Ramos (cell line): ENCODE measurements around the gene FRYL.
"Not testable (repeated sequence)": the region's sequence is repeated elsewhere in the genome, so short reads cannot be mapped to it uniquely, and the experiment has no call there.

ENCODE experiments used
- in situ Hi-C: fragments of 300-500 bp; cut with MboI; formaldehyde crosslinking; loops from one replicate; pipeline ENCODE4 v1.14.3; 2022; ENCODE audit warnings: low sequenced_read_pairs; ENCODE audit not compliant: unreplicated experiment

The FRYL gene

GRCh38 chr4:48787056-48787455, 7.0 kb upstream of the FRYL start:
- in situ Hi-C loops, result no loop called here

GRCh38 chr4:48786549-48786948, 6.5 kb upstream of the FRYL start:
- in situ Hi-C loops, result no loop called here

- in situ Hi-C loops, result no loop called here
These were observed 5.2 kb upstream of the FRYL start for GRCh38 chr4:48785302-48785701.

DNA sequence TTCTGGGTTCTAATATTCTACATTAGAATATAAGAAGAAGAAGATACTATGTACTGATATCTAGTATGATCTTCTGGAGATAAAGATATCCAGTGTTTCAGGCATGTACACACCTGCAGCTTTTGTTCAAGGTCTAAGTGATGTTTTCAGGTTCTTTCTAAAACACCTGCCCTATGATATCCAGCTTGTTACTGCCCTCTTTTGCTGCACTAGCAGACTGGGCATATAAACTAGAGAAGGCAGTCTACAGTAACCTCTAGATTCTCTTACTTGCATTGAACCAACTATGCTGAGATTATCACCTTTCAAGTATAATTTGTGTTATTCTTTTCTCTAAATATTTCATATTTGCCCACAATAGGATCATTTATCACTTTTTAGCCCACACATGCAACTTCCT, 1.9 kb upstream of the FRYL start:
- in situ Hi-C loops, result no loop called here

GRCh38 chr4:48780865-48781214, 761 bp upstream of the FRYL start:
- in situ Hi-C loops, result no loop called here

DNA sequence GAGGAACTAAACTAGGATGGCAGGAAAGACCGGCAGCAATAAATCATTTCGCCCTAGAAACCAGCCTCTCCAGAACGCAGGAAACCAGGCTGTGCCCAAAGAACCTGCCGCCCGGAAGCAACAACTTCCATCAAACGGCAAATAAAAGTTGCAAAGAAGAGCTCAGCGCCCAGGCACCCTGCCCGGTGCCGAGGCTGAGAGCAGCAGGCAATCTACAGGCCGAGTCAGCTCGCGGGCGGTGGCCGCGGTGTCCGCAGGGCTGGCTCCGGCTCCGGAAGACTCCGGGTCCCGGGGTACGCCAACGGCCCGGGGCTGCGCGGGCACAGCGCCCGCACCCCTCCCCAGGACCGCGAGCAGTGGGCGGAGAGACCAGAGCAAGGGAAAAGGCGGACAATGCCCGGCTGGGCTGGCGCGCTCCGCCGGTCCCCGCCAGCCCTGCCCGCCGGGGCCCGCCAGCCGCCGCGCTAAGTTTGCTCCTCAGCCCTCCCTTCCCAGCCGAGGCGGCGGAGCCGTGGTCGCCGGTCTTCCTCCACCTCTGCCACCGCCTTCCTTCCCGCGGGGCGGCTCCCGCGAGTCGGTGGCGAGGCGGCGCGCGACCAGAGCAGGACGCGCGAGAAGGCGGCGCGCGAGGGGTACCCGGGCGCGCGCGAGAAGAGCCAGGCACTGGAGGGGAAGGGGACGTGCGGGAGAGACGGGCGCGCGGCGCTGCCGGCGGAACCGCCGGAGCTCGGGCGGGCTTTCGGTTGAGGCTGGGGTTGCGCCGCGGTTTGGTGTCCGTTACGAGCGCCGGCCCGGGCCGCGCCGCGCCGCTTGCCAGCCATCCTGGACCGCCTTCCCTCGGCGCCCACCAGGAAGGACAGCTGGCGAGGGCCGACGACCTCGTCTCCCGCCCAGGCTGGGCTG, 733 bp downstream of the FRYL start:
- in situ Hi-C loops, result no loop called here

GRCh38 chr4:48778431-48779094, 1.5 kb downstream of the FRYL start:
- in situ Hi-C loops, result no loop called here

GRCh38 chr4:48777739-48778138, 2.3 kb downstream of the FRYL start:
- in situ Hi-C loops, result no loop called here

DNA sequence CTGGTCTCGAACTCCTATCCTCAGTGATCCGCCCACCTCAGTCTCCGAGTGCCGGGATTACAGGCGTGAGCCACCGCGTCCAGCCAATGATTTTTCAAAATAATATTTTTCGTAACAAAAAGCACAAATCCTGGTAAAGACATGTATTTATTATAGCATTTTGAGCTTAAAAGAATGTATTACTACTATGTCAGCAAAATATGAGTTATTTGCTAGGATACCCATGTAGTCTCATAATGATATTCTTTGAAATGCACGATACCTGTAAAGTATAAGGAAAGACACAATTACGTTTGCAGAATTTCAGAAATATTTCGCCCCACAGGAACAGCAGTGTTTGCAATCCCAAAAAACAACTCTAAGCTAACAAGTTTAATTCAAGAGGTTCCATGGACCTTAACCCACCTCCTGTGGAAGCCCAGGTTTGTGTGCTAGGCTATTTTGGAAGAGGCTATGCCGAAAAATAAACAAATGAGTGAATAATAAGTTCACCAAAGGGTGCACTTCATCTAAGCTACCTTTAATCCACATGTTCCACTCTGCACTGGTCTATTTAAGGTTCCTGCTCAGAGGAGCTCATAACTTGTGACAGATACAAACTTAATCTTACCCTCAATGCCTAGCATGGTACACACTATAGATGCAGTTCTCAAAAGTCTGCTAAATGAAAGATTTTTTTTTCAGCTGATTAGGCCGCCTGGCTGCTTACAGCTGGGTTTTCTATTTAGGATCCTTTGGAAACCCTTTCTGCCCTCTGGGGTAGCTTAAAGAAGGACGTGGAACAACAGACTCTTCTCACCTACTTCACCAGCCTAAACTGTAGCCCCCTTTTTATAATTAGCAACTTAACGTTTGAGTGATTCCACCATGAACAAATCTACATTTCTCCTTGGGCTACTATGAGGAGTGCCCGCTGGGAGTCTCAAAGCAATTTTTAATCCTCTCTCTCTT, 5.0 kb downstream of the FRYL start:
- in situ Hi-C loops, result no loop called here

DNA sequence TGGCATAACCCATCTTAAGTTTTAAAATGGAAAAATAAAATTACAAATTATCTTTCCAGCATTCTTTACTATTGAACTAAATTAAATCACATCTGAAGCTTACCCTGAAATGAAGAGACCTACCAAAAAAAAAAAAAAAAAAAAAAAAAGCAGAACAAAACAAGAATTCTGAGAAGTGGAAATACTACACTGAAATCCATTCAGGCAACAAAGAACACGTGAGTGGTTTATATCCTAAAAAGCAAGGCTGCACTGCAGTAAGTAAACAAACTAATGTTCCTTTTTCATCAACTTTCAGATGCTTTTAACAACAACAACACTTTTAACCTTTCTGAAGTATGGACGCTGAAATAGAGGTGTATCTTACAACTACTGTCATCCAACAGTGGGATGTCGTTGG, 7.5 kb downstream of the FRYL start:
- in situ Hi-C loops, result no loop called here

DNA sequence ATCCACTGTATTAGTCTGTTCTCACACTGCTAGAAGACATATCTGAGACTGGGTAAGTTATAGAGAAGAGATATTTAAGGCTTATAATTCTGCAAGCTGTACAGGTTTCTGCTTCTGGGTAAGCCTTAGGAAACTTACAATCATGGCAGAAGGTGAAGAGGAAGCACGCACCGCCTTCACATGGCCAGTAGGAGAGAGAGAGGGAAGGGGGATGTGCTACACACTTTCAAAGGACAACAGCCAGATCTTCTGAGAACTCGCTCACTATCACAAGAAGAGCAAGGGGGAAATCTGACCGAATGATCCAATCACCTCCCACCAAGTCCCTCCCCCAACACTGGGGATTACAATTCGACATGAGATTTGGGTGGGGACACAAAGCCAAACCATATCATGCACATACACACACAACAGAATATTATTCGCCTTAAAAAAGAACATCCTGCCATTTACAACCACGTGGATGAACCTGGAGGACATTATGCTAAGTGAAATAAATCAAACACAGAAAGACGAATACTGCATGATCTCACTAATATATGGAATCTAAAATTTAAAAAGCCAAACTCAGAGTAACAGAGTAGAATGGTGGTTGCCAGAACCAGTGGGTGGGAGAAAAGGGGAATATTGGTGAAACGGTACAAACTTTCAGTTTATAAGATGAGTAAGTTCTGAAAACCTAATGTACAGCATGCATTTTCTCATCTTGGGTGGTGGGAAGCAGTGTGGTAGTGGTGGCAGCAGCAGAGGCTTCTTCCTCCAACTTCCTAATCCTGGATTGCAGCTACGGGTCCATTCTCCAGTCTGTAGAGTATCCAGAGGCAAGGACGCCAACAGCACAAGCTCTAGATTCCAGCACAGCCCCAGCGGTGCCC, 12.8 kb downstream of the FRYL start:
- in situ Hi-C loops, result no loop called here

DNA sequence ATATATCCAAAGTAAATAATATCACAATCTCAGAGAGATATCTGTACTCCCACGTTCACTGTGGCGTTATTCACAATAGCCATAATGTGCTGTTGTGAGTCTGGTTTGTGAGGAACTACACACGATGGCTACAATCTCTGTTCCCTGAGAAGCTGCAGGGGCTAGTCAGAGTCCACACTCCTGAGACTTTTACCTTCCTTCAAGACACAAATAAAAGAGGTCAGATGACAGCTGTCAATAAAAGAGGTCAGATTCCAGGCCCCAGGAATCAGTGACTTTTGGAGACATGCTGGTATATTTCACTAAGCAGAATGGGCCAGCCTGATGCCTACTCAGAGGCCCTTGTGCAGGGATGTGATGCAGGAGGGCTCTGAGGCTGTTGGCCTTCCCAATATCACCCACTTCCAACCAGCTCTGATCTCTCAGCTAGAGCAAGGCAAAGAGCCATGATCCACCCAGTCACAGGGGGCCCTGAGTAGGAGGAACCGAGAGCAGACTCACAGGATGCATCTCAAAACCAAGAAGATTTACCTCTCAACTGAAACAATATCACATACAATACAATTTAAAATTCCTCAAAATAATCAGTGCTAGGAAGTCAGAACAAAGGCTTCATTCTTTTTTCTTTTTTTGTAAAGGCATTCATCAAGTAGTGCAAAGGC, 13.8 kb downstream of the FRYL start:
- in situ Hi-C loops, result no loop called here

DNA sequence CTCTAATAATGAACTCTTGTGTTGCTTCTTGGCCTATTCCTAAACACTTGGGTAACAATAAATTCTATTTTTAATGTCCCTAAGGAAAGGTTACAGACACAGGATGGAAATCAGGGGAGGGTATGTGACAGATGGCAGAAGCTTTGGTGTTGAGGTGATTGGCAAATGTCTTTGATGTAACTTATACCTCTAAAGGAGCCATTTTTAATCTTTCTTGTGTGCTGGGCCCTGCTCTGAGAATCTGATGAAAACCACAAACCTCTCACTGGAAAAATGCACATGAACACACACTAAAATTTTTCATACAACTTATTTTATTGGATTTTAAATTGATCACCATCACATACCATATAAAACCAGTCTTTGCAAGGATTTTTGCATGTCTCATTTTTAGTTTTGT, 17.7 kb downstream of the FRYL start:
- in situ Hi-C loops, result no loop called here

GRCh38 chr4:48761286-48761685, 18.8 kb downstream of the FRYL start:
- in situ Hi-C loops, result no loop called here

GRCh38 chr4:48758703-48759102, 21.4 kb downstream of the FRYL start:
- in situ Hi-C loops, result not testable (repeated sequence)

DNA sequence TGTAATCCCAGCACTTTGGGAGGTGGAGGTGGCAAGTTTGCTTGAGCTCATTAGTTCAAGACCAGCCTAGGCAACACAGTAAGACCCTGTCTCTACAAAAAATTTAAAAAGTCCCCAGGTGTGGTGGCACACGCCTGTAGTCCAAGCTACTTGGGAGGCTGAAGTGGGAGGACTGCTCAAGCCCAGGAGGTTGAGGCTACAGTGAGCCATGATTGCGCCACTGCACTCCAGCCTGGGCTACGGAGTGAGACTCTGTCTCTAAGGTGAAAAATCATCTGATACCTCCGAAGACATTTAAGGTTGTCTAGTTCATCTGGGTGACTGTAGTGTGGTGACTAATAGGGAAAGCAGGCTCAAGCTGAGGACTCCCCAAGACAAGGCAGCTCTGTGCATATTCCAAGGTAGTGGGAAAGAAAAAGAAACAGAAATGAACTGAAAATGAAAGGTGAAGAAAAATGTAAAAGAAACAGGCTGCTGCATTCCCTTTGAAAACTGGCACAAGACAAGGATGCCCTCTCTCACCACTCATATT, 23.3 kb downstream of the FRYL start:
- in situ Hi-C loops, result no loop called here

DNA sequence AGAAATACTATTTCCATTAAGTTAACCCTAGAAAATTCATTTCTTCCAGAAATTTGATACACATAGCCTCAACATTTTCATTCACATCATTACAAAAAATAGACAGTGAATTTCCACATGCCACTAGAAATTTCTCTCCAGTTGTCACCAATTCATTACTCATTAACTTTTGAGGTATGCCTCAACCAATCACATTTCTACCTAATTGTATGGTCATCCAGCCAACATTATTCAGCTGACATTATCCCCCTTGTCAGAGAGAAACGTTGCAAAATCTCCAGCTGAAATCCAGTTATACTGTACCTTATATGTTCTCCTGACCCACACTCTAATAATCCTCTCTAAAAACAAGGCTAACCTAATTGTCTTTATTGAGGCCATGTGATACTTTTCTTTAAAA, 24.8 kb downstream of the FRYL start:
- in situ Hi-C loops, result no loop called here

DNA sequence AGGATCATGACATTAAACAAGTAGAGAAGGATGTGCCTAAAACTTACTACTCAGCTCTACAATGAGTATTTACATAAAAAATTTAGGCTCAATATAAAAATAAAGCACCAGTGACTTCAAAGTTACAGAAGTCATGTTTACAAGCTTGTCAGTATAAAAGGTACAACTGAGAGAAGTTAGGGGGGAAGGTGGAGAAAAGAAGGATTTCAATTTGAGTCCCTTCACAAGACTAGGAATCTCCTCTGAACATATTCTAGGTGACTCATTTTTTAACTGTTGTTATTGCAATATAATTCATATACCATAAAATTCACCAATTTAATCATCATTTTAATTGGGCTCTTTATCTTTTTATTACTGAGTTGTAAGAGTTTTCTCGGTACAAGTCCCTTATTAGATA, 26.9 kb downstream of the FRYL start:
- in situ Hi-C loops, result no loop called here

- in situ Hi-C loops, result no loop called here
These were observed 27.4 kb downstream of the FRYL start for GRCh38 chr4:48752726-48753125.
